GM19240 (cell line): ENCODE results near the gene FES.
A peak's percentile ranks its signal among the peaks of the same experiment; 100 is the strongest.
"Not testable (repeated sequence)": the region's sequence is repeated elsewhere in the genome, so short reads cannot be mapped to it uniquely, and the experiment has no call there.

Experiments
- DNase-seq: peaks from one replicate; pipeline ENCODE4 v3.0.0; 2011; ENCODE audit warnings: low spot score; ENCODE audit not compliant: insufficient read length

The FES gene

DNA sequence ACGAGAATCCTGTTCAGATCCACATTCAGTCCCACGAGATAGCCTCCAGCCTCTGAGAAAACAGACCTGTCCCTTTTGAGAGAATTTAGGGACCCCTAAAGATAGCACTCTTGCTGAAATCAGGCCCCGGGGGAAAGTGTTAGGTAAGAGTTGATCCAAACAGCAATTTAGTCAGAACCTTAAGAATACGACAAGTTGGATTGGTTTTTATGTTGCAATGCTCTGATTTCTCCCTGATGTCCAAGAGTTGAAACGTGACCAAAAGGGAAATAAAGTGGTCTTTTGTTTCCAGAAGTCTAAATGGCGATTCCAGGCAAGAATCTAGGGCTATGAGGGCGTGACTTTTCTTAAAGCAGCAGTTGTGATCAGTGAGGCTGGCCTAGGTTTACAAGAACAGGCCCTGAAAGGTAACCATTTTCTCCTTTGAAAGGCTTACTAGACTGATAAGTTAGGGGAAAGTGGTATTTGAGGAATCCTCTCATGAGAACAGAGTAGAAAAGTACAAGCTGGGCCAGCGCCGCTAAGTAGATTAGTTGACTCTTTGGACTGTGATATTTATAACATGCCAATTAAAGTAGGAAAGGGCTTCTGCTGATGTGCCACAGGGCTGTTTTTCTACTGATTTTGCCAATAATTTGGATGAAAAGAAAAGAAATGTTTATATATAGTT lies 23.7 kb downstream of the FES start:
- DNase-seq = no peak

DNA sequence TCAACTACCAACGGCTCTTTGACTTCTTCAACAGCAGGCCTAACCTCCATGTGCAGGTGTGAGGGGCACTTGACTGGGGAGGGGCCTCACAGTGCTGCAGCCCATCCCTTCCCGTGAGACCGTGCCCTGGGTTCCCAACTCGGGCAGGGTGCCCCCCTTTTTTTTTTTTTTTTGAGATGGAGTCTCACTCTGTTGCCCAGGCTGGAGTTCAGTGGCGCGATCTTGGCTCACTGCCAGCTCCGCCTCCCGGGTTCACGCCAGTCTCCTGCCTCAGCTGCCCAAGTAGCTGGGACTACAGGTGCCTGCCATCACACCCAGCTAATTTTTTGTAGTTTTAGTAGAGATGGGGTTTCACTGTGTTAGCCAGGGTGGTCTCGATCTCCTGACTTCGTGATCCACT lies 25.1 kb downstream of the FES start:
- DNase-seq = not testable (repeated sequence)

DNA sequence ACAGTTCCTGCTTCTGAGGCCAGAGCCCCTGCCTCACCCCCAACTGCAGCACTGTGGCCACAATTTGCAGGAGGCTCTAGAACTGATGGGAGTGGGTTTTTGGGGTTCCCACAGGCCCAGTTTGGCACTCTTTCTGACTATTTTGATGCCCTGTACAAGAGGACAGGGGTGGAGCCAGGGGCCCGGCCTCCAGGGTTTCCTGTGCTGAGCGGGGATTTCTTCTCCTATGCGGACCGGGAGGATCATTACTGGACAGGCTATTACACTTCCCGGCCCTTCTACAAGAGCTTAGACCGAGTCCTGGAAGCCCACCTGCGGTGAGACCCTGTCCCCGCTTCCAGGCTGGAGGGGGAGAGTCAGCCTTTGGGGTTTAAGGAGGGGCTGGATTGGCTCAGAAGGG lies 25.7 kb downstream of the FES start:
- DNase-seq = no peak

DNA sequence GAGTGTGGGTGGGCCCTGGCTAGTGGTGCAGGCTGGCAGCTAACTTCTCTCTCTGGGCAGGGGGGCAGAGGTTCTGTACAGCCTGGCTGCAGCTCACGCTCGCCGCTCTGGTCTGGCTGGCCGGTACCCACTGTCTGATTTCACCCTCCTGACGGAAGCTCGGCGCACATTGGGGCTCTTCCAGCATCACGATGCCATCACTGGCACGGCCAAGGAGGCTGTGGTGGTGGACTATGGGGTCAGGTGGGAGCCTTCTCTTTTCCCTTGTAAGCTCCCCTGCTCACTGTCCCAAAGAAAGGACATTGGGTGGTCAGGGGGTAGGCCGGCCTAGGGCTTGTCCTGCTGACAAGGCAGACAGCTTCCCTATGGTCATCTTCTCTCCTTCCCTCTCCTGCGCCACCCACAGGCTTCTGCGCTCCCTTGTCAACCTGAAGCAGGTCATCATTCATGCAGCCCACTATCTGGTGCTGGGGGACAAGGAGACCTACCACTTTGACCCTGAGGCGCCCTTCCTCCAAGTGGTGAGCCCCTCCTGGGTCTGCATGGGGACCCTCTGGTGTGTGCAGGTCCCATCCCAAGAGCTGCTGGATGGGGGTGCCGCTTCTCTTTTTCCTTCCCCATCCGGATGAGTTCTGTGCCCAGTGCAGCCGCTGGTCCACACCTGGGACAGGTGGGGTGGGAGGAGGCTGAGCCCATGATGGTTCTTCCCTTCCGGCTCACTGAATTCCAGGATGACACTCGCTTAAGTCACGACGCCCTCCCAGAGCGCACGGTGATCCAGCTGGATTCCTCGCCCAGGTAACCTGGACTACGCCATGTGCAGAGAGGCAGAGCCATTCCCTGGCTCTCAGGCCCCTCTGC lies 26.4 kb downstream of the FES start:
- DNase-seq = no peak

DNA sequence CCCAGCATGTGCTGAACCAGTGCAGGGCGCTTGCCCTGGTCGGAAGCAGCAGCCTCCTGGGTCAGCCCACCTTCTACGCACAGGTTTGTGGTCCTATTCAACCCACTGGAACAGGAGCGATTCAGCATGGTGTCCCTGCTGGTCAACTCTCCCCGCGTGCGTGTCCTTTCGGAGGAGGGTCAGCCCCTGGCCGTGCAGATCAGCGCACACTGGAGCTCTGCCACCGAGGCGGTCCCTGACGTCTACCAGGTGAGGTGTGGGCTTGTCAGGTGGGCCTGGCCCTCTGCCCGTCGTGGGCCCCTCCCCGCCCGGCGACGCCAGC lies 27.0 kb downstream of the FES start:
- DNase-seq = no peak

DNA sequence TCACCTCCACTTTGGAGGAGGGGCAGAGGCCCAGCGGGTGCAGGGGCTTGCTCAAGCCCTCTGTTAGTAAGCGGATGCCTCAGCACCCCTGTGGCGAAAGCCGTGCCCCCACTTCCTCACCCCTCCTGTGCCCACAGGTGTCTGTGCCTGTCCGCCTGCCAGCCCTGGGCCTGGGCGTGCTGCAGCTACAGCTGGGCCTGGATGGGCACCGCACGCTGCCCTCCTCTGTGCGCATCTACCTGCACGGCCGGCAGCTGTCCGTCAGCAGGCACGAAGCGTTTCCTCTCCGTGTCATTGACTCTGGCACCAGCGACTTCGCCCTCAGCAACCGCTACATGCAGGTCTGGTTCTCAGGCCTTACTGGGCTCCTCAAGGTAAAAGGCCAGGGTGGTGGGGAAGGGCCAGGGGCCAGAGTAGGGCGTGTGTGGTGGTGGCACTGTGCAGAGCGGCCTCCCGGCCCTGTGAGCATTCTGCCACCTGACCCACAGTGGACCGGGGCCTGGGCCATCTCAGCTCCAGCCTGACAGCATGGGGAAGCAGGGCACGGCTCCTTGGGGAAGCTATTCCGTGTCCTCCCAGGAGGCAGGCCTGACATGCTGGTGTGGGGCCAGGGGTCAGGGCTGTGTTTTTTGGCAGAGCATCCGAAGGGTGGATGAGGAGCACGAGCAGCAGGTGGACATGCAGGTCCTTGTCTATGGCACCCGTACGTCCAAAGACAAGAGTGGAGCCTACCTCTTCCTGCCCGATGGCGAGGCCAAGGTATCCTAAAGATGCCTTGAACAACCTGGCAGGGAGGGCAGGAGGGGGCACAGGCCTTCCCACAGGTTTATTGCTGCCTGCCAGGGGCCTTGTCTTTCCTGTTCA lies 27.8 kb downstream of the FES start:
- DNase-seq = no peak

DNA sequence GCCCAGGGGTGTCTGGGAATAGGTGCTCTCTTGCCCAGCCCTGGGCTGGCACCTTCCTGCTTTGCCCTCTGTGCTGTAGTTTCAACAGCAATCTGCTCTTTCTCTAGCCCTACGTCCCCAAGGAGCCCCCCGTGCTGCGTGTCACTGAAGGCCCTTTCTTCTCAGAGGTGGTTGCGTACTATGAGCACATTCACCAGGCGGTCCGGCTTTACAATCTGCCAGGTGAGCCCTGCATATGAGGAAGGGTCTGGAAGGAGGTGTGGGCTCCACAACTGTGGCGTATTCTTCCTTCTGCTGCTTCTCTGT lies 28.4 kb downstream of the FES start:
- DNase-seq = no peak

DNA sequence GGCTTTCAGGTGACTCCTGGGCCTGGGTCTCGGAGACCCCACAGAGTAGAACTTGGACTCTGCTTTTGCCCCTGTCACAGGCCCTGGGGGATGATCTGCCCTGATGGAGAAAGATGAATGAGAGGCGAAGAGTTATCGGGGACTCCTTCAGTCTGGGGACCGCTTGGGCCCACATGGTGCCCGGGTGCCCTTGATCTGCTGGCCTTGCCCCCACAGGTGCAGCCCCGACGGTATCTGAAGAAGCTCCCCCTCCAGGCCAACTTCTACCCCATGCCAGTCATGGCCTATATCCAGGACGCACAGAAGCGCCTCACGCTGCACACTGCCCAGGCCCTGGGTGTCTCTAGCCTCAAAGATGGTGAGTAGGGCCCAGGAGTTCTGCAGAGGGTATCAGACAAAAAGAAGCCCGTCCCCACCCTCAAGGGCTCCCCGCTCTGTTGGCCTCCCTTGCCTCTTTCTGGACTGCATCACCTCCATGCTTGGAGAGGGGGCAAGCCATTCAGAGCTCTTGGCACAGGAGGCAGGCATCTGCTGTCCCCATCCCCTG lies 29.2 kb downstream of the FES start:
- no peak for DNase-seq

DNA sequence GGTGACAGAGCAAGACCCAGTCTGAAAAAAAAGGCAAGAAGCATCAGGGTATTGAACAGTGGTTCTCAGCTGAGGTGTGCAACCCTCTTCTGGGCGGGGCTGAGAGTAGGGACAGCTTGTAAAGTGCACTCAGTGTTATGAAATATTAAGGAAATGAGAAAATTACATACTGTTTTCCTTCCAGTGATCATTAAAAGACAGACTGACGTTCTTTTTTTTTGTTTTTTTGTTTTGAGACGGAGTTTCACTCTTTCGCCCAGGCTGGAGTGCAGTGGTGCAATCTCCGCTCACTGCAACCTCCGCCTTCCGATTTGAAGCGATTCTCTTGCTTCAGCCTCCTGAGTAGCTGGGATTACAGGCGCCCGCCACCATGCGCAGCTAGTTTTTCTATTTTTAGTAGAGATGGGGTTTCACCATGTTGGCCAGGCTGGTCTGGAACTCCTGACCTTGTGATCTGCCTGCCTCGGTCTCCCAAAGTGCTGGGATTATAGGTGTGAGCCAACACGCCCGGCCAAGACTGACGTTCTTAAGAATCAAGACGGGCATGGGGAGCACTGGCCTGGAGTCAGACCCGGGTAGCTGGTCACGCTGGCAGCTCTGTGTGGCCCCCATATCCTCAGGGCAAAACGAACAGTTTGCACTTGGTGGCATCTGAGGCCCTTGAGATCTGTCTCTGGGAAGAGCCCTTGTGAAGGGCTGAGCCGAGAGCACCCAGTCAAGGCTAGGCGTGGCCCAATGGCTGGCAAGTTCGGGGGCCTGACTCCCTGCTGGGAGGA lies 30.2 kb downstream of the FES start:
- no peak for DNase-seq

DNA sequence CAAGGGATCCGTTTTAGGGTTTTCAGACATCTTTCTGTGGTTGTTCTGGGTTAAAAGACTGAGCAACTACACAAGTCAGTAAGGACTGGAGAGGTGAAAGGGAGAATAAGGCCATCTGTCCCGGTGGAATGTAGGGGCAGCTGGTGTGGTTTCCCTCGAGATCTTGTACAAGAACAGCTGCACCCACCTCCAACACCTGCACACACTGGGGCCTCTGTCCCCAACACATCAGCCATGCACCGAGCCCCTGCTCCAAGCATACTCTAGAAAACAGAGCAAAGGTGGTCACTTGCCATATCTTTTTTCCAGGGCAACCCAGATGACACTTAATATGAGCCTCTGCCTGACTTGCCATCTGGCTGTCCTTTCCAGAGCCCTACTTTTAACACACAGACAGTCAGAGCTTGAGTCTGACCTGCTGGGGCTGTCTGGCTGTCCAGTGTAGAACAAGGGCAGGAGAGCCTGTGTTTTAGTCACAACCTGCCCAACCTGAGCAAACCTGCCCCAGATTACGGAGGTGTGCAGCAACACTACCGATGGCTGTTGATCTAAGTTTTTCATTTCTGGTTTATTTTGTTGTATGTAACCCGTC lies 31.0 kb downstream of the FES start:
- no peak for DNase-seq

DNA sequence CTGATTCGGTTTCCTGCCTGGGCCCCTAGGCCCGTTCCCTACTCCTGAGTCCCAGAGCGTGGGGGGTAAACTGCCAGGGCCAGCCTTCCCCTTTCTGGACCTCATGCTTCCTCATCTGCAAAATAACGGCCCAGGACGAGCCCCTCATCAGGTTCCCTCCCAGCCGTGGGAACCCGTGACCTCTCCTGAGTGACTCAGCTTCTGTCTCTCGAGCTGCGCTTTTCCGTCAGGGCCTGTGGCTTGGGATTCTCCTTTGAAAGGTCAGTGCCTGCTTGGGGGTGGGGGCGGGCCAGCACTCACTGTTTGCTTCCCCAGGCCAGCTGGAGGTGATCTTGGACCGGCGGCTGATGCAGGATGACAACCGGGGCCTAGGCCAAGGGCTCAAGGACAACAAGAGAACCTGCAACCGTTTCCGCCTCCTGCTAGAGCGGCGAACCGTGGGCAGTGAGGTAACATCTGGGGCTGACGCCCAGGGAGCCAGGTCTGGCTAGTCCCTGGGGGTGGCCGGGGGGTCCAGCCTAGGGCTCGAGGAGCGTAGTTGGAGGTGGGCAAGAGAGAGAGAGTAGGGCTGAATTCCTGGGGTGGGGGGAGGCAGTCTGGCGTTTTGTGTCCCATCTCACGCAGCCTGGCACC lies 31.6 kb downstream of the FES start:
- no peak for DNase-seq

DNA sequence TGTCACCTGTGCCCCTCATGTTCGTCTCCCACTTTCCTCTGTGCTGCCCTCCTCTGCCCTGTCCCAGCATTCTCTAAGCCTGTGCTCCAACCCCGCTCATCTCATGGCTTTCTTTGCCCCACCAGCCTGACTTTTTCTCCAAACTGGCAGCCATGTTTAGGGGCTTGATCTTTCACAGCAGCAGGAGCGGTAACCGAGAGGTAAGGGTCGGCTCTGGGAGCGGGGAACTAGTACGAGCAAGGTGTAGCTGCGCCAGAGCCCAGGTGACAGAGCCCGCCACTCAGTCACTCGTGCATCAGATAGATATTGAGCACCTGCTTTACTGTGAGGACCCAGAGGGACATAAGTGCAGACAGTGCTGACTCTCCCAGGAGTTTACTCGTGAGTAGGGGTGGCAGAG lies 32.2 kb downstream of the FES start:
- DNase-seq = no peak

DNA sequence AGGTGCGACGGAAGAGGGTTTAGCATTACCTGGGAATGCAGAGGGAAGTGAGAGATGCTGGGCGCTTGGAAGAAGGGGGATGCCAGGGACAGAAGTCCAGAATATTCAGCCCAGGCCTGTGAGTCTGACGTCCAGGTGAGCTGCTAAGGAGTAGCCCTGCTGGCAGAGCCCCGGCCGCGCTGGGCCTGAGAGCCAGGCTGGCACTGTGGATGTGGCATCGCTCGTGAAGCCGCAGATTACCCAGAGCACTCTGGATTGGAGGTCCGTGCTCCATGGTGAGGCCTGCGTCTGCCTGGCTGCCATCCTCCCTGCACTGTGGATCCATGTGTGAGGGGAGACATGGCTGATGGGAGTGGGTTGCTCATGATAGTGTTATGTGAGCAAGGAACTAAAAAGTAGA lies 33.3 kb downstream of the FES start:
- DNase-seq = no peak

DNA sequence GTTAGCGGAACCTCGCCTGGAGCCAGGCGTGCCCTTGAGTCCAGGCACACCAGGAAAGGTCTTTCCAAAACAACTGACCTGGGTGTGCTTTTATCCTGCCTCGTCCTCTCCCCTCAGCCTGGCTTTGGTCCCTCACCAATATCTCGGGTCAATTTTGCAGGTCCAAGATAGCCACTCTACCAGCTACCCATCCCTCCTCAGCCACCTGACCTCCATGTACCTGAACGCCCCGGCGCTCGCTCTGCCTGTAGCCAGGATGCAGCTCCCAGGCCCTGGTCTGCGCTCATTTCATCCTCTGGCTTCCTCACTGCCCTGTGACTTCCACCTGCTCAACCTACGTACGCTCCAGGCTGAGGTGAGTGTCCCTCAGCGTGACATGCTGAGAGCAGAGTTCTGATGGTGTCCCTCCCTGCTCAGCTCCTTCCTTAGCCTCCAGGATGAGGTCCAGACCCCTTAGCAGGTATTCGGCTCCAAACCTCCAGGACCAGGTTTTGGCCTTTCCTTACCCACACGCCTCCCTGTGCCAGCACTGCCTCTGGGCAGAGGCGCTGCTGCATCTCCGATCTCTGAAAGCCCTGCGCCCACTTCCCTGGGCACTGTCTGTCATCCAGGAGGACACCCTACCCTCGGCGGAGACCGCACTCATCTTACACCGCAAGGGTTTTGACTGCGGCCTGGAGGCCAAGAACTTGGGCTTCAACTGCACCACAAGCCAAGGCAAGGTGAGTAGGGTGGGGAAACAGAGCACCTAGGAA lies 33.9 kb downstream of the FES start:
- no peak for DNase-seq

DNA sequence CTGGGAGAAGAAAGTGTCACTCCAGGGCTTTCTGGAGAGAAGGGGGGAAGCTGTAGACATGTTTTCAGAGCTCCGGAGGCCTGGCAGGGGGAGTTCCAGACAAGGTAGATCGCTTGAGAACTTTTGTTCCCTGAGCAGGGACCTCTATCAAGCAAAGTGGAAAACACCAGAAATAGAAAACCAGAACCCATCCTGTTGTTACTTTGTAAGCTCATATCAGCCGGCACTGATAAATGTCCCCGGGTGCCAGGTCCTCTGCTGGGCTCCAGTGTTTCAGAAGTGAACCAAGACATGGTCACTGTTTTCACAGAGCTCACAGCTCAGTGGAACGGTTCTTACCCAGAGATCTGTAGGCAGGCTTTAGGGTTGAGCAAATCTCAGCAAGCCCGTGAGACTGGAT lies 34.5 kb downstream of the FES start:
- no peak for DNase-seq

DNA sequence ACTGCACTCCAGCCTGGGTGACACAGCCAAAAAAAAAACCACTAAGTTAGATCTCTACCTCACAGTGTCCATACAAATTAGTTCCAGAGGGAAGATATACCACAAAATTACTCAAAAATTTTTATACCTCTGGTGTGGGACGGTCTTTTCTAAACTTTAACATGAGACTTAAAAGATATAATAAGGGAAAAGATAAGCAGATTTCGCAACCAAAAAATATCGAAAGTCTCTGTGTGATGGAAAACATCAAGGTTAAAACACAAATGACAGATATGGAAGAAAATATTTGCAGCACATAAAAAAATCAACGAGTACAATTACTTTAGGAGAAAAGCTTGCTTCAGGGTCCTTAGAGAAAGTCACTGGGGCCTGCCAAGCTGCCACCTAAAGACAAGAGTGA lies 37.6 kb downstream of the FES start:
- DNase-seq = no peak

DNA sequence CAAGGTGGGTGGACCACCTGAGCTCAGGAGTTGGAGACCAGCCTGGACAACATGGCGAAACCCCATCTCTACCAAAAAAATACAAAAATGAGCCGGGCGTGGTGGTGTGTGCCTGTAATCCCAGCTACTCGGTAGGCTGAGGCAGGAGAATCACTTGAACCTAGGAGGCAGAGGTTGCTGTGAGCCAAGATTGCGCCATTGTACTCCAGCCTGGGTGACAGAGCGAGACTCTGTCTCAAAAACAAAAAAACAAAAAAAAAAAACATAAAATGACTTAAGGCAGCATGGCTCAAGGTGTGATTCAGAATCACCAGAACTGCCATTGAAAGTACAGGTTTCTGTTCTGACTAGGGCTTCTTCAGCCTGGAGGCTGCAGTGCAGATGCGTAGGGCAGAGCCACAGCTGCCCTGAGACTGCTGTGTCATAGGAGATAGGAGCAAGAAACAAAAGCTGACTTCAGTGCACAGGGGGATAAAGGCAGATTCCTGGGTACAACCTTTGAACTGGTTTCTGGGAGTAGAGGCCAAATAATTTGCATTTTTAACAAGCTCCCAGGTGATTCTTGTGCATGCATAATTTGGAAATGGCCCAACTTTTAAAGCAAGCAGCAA lies 38.5 kb downstream of the FES start:
- DNase-seq = peak; percentile 80

DNA sequence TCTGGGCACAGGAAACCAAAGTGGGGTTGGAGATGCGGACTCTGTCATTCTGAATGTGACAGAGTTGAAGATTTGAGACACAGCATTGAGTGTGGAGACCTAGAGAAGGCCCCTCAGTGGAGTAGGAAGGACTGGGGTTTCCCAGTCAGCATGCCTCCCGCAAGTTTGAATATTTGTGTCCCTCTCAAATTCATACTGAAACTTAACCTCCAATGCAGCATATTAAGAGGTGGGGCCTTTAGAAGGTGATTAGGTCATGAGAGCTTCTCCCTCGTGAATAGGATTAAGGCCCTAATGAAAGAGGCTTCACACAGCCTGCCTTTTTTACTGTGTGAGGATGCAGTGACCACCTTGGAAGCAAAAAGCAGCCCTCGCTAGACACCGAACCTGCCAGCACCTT lies 40.1 kb downstream of the FES start:
- peak; percentile 65 for DNase-seq

DNA sequence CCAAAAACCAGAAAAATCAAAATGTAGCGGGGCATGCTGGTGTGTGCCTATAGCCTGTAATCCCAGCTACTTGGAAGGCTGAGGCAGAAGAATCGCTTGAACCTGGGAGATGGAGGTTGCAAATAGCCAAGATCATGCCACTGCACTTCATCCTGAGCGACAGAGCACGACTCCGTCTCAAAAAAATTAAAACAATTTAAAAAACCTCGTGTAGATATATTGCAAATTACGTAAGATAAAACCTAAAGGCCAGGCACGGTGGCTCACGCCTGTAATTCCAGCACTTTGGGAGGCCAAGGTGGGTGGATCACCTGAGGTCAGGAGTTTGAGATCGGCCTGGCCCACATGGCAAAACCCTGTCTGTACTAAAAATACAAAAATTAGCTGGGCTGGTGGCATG lies 42.5 kb downstream of the FES start:
- not testable (repeated sequence) for DNase-seq
